HepG2 (cell line): ENCODE measurements around the gene CNTN4. TPM values are rescaled to one million over a fixed set of nuclear protein-coding genes. Genes with fewer than 3 reads are reported as not detected.

Experiments used
- ATAD3A ChIP-seq: sonication (generic); formaldehyde crosslinking; IDR thresholded peaks from 2 replicates; pipeline ENCODE4 v1.4.0; 2020; ENCODE audit warnings: missing genetic modification reagents
- E2F5 ChIP-seq: sonication (generic); formaldehyde crosslinking; conservative IDR thresholded peaks from 2 replicates; pipeline ENCODE4 v1.4.0; 2020; ENCODE audit warnings: missing genetic modification reagents
- MBD4 ChIP-seq: IDR thresholded peaks from 2 replicates; pipeline ENCODE4 v1.6.1; 2012; ENCODE audit warnings: low read length, inconsistent platforms, borderline replicate concordance
- MYC ChIP-seq: sonication (generic); formaldehyde crosslinking; IDR thresholded peaks from 2 replicates; pipeline ENCODE4 v1.9.0; 2021; ENCODE audit warnings: missing genetic modification reagents, borderline replicate concordance
- PBX2 ChIP-seq: IDR thresholded peaks from 2 replicates; pipeline ENCODE4 v1.6.1; 2016; ENCODE audit warnings: control low read depth
- RERE ChIP-seq: IDR thresholded peaks from 2 replicates; pipeline ENCODE4 v1.6.1; 2016; ENCODE audit warnings: low read depth, missing genetic modification reagents, missing compliant biosample characterization
- TARDBP ChIP-seq: sonication (generic); formaldehyde crosslinking; IDR thresholded peaks from 2 replicates; pipeline ENCODE4 v1.8.0; 2022; ENCODE audit warnings: mild to moderate bottlenecking, missing genetic modification reagents
- ZNF318 ChIP-seq: sonication (generic); formaldehyde crosslinking; IDR thresholded peaks from 2 replicates; pipeline ENCODE4 v1.4.0; 2020; ENCODE audit warnings: mild to moderate bottlenecking, missing genetic modification reagents
- ZNF558 ChIP-seq: sonication (generic); formaldehyde crosslinking; IDR thresholded peaks from 2 replicates; pipeline ENCODE4 v1.9.0; 2022; ENCODE audit warnings: mild to moderate bottlenecking, missing genetic modification reagents, borderline replicate concordance
- ZNF746 ChIP-seq: sonication (generic); formaldehyde crosslinking; IDR thresholded peaks from 2 replicates; pipeline ENCODE4 v1.8.0; 2022; ENCODE audit warnings: mild to moderate bottlenecking, missing genetic modification reagents
- polyA plus RNA-seq, 8 experiments: library from polyadenylated mRNA; depleted of rRNA in 3 of 8; stranded (reverse) in 7 of 8; unstranded in 1 of 8; fragments of >200 nt; fragmentation: Illumina TruSeq in 4 of 8; extraction: Trizol in 4 of 8; gene quantifications; 2 replicates each; pipeline versions ENCODE4 v1.2.1 to v1.2.3, GENCODE V29; 2011 to 2016; ENCODE audit warnings: low read depth in 4 of 8, missing spikeins in 1 of 8, mixed read lengths in 1 of 8; ENCODE audit not compliant: insufficient read depth in 1 of 8
- total RNA-seq, 5 experiments: library from RNA; depleted of rRNA; stranded (reverse); fragments of >200 nt; fragmentation: Illumina TruSeq; extraction: Trizol; gene quantifications; 2 replicates each; pipeline ENCODE4 v1.2.3, GENCODE V29; 2016; ENCODE audit warnings: low read depth in 1 of 5

Gene CNTN4
- total and polyA plus RNA-seq, 2 of the 13 experiments (the other 11 are each of a cell fraction or from before 2014, with no cell fraction given): 0.01 to 0.13 TPM

GRCh38 chr3:2468816-2469215 lies 370.1 kb downstream of the CNTN4 start (continued):
- no peak for TF ChIP-seq ATAD3A (CRISPR knock-in tag)
- TF ChIP-seq MBD4: no peak
- no peak for TF ChIP-seq MYC
- no peak for TF ChIP-seq TARDBP (CRISPR knock-in tag)
- no peak for TF ChIP-seq ZNF558 (CRISPR knock-in tag)
- TF ChIP-seq PBX2 (CRISPR knock-in tag): no peak
- TF ChIP-seq ZNF746 (CRISPR knock-in tag): no peak
- no peak for TF ChIP-seq RERE (CRISPR knock-in tag)
- no peak for TF ChIP-seq ZNF318
- no peak for TF ChIP-seq E2F5 (CRISPR knock-in tag)
